ENCODE measurements around the gene FAM168A.
"Not testable (repeated sequence)": the region's sequence is repeated elsewhere in the genome, so short reads cannot be mapped to it uniquely, and the experiment has no call there.

The FAM168A gene

GRCh38 chr11:73513707-73514106 lies 84.2 kb downstream of the FAM168A start:
- no peak for DNase-seq

- DNase-seq = no peak
These were observed 87.0 kb downstream of the FAM168A start for GRCh38 chr11:73510877-73511276.

GRCh38 chr11:73510106-73510505 lies 87.8 kb downstream of the FAM168A start:
- no peak for DNase-seq

- DNase-seq = no peak
These were observed 88.7 kb downstream of the FAM168A start for GRCh38 chr11:73509188-73509587.

GRCh38 chr11:73508243-73509176 lies 89.4 kb downstream of the FAM168A start:
- no peak for DNase-seq

- DNase-seq = no peak
These were observed 90.8 kb downstream of the FAM168A start for GRCh38 chr11:73507086-73507485.

GRCh38 chr11:73506038-73506437 lies 91.9 kb downstream of the FAM168A start:
- DNase-seq = no peak

GRCh38 chr11:73498343-73498742 lies 99.6 kb downstream of the FAM168A start:
- no peak for DNase-seq

GRCh38 chr11:73496134-73496533 lies 101.8 kb downstream of the FAM168A start:
- no peak for DNase-seq

- no peak for DNase-seq
These were observed 102.2 kb downstream of the FAM168A start for GRCh38 chr11:73495731-73496130.

- DNase-seq = no peak
These were observed 103.8 kb downstream of the FAM168A start for GRCh38 chr11:73493956-73494598.

GRCh38 chr11:73481626-73482025 lies 116.3 kb downstream of the FAM168A start:
- DNase-seq = no peak

- no peak for DNase-seq
These were observed 117.2 kb downstream of the FAM168A start for GRCh38 chr11:73480677-73481076.

- no peak for DNase-seq
These were observed 119.1 kb downstream of the FAM168A start for GRCh38 chr11:73478737-73479347.

- DNase-seq = no peak
These were observed 120.4 kb downstream of the FAM168A start for GRCh38 chr11:73477518-73477917.

- no peak for DNase-seq
These were observed 122.3 kb downstream of the FAM168A start for GRCh38 chr11:73475549-73476095.

GRCh38 chr11:73473252-73473651 lies 124.7 kb downstream of the FAM168A start:
- no peak for DNase-seq

- not testable (repeated sequence) for DNase-seq
These were observed 127.8 kb downstream of the FAM168A start for GRCh38 chr11:73470036-73470612.

- no peak for DNase-seq
These were observed 128.5 kb downstream of the FAM168A start for GRCh38 chr11:73469401-73469800.

- no peak for DNase-seq
These were observed 129.2 kb downstream of the FAM168A start for GRCh38 chr11:73468590-73469161.

GRCh38 chr11:73467505-73467904 lies 130.4 kb downstream of the FAM168A start:
- DNase-seq = no peak

GRCh38 chr11:73466643-73467042 lies 131.3 kb downstream of the FAM168A start:
- no peak for DNase-seq

- no peak for DNase-seq
These were observed 132.0 kb downstream of the FAM168A start for GRCh38 chr11:73465871-73466270.

All from CD4-positive, alpha-beta T cell treated with Interleukin-4 for 1 hour (primary cell).